ENCODE measurements around the gene TBCK. TPM values are rescaled to one million over a fixed set of nuclear protein-coding genes. Genes with fewer than 3 reads are reported as not detected.

The TBCK gene
- total RNA-seq, 4 donors from 2014 or later = 22.7 to 28.7 (median 27.3) TPM

DNA sequence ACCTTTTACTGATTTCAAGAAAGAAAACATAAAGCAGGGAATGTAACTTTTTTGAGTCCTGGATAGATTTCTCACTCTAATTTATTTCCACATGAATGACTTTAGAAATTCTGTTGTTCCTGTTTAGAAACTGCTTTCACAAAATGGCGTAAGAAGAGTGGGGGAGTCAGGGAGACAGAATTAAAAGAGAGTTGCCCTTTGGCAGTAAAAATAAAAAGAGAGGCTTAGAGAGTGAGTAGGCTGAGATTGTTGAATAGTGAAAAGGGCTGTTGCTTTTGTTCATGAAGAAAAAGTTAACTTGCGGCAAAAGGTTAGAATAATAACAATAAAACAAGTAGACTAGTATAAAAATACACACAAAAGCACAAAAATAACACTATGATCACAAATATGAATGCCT, 166.1 kb downstream of the TBCK start:
- H3K27me3 ChIP-seq = no peaks in the 10 kb centered on the region
- 90% methylated on average over 2 of the region's 2 CpGs for WGBS
- TF ChIP-seq POLR2A (IDR thresholded peaks at IDR 0.05; ENCODE audit: low read depth) (no peak), POLR2AphosphoS5 (IDR thresholded peaks at IDR 0.05) (no peak), EP300 (IDR thresholded peaks at IDR 0.05) (no peak)
- TF ChIP-seq, protein P1, sequence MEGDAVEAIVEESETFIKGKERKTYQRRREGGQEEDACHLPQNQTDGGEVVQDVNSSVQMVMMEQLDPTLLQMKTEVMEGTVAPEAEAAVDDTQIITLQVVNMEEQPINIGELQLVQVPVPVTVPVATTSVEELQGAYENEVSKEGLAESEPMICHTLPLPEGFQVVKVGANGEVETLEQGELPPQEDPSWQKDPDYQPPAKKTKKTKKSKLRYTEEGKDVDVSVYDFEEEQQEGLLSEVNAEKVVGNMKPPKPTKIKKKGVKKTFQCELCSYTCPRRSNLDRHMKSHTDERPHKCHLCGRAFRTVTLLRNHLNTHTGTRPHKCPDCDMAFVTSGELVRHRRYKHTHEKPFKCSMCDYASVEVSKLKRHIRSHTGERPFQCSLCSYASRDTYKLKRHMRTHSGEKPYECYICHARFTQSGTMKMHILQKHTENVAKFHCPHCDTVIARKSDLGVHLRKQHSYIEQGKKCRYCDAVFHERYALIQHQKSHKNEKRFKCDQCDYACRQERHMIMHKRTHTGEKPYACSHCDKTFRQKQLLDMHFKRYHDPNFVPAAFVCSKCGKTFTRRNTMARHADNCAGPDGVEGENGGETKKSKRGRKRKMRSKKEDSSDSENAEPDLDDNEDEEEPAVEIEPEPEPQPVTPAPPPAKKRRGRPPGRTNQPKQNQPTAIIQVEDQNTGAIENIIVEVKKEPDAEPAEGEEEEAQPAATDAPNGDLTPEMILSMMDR (IDR thresholded peaks at IDR 0.05) = no peak

DNA sequence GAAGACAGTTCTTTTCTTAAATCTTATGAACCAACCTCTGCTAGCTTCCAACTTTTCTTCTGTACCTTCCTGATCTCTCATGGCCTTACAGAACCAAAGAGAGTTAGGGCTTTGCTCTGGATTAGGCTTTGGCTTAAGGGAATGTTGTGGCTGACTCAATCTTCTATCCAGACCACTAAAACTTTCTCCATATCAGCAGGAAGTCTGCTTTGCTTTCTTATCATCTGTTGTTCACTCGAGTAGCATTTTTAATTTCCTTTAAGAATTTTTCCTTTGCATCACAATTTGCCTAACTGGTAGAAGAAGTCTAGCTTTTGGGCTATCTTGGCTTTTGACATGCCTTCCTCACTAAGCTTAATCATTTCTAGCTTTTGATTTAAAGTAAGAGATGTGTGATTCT, 167.0 kb downstream of the TBCK start:
- intact Hi-C loops (cut with DNase I) = no loop called here
- H3K9me3 ChIP-seq = no peaks in the 10 kb centered on the region
- 88% methylated on average over 1 of the region's 1 CpG for WGBS
- H3K4me1 ChIP-seq = no peaks in the 10 kb centered on the region
- peaks cover 0 to 4% (median 0%) of the 10 kb centered on the region in 4 donors for H3K36me3 ChIP-seq
- no peaks in the 10 kb centered on the region for H3K27me3 ChIP-seq
- no peak overlapping the region for H3K27ac ChIP-seq (replicated peaks in 1 of 4)
- no peak overlapping the region for H3K4me3 ChIP-seq
- TF ChIP-seq EP300 (IDR thresholded peaks at IDR 0.05) = no peak
- no peak for TF ChIP-seq POLR2AphosphoS5 (IDR thresholded peaks at IDR 0.05)
- TF ChIP-seq POLR2A (IDR thresholded peaks at IDR 0.05; ENCODE audit: low read depth) = no peak
- TF ChIP-seq, protein P1 (IDR thresholded peaks at IDR 0.05) = no peak
- DNase-seq (ENCODE audit: extremely low spot score) = no peak

More for the DNA sequence above, 166.1 kb downstream of the TBCK start:
- Histone ChIP-seq H3K27ac (replicated peaks in 1 of 4) (no peak overlapping the region), H3K36me3 (peaks cover 0 to 4% (median 0%) of the 10 kb centered on the region in 4 donors), H3K4me1 (no peaks in the 10 kb centered on the region), H3K4me3 (no peak overlapping the region), H3K9me3 (no peaks in the 10 kb centered on the region)
- no peak for DNase-seq (ENCODE audit: extremely low spot score)
- intact Hi-C loops (cut with DNase I) = no loop called here

DNA sequence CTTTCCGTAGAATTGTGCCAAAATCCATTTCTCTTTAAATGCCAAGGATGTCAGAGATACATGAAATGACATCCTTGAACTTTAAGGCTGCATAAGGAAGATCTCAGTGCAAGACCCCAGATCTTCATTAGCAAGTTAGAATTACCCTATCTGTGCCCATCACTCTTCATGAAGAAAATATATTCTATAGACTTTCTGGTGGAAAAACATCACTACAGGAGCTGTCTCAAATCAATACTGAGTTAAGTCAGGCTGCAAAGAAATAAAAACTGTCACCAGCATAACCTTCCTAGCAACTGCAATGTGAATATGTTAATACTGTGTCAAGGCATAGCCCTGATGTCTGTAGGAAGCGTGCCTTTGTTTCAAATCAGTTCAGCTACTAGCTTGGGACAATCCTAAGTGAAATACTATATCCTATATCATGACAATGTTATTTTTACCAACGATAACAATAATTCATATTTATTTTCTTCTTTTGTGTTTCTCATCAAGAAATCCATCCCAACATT, 173.3 kb downstream of the TBCK start:
- no peak overlapping the region for H3K4me3 ChIP-seq
- no peak for DNase-seq (ENCODE audit: extremely low spot score)
- 78% methylated on average over 3 of the region's 3 CpGs for WGBS
- no peaks in the 10 kb centered on the region for H3K9me3 ChIP-seq
- intact Hi-C loops (cut with DNase I) = no loop called here
- peaks cover 0 to under 1% (median 0%) of the 10 kb centered on the region in 4 donors for H3K36me3 ChIP-seq
- no peak overlapping the region for H3K27ac ChIP-seq (replicated peaks in 1 of 4)
- TF ChIP-seq, protein P1 (IDR thresholded peaks at IDR 0.05) = no peak
- TF ChIP-seq POLR2A (IDR thresholded peaks at IDR 0.05; ENCODE audit: low read depth) (no peak), EP300 (IDR thresholded peaks at IDR 0.05) (no peak), POLR2AphosphoS5 (IDR thresholded peaks at IDR 0.05) (no peak)
- H3K27me3 ChIP-seq = no peaks in the 10 kb centered on the region
- H3K4me1 ChIP-seq = peaks cover 0 to 7% (median 5%) of the 10 kb centered on the region in 4 donors

DNA sequence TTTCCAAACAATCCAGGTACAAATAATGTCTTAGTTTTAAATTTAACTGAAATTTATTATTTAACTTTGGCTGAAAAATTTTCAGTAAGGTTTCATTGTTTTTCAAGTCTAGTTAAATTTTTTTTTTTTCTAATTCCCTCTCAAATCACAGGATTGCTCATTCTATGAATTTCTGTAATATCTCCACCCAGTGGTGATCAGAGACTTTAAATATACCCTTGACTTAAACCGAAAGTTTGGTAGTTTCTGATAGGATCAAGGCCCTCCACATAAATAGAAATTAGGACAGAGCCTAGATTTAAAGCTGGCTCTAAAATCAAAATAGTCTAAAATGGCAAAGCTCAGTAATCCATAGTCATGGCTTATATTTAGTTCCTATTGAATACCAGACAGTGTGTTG, 175.4 kb downstream of the TBCK start:
- intact Hi-C loops (cut with DNase I) = no loop called here
- 88% methylated on average over 1 of the region's 1 CpG for WGBS
- no peaks in the 10 kb centered on the region for H3K9me3 ChIP-seq

More for the DNA sequence above, 175.4 kb downstream of the TBCK start:
- no peak for DNase-seq (ENCODE audit: extremely low spot score)
- Histone ChIP-seq H3K4me3 (no peak overlapping the region), H3K27ac (replicated peaks in 1 of 4) (no peak overlapping the region), H3K36me3 (no peaks in the 10 kb centered on the region), H3K27me3 (no peaks in the 10 kb centered on the region), H3K4me1 (peaks cover 0 to 7% (median 5%) of the 10 kb centered on the region in 4 donors)
- no peak for TF ChIP-seq POLR2A (IDR thresholded peaks at IDR 0.05; ENCODE audit: low read depth)
- TF ChIP-seq POLR2AphosphoS5 (IDR thresholded peaks at IDR 0.05) = no peak
- no peak for TF ChIP-seq EP300 (IDR thresholded peaks at IDR 0.05)
- TF ChIP-seq, protein P1 (IDR thresholded peaks at IDR 0.05) = no peak
